Activated CD4-positive, alpha-beta T cell treated with anti-CD3 and anti-CD28 coated beads, Interleukin-2, amount 50 U/mL, for 16 hours (primary cell): ENCODE results near the gene SLC6A13.

ENCODE experiments used
- DNase-seq: peaks from one replicate; pipeline ENCODE4 v3.0.0-alpha.2; 2020

Gene SLC6A13

DNA sequence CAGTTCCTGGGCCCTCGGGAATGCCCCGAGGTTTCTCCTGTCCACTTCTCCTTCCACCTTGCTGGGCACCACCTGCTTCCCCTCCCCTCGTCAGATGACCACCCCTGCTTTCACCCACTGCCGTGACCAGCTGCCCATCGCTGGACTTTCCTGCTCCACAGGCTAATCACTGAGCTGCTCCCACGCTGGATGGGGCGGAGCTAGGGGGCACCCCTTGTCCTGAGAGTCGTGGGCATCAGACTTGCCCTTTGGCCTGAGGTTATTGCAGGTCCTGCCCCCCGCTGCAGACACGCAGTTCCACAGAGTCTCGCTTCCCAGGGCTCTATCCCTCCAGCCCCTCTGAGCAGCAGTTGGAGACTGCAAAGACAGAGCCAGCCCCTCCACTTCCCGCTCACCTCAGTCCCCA lies 49.1 kb downstream of the SLC6A13 start:
- DNase-seq: no peak

DNA sequence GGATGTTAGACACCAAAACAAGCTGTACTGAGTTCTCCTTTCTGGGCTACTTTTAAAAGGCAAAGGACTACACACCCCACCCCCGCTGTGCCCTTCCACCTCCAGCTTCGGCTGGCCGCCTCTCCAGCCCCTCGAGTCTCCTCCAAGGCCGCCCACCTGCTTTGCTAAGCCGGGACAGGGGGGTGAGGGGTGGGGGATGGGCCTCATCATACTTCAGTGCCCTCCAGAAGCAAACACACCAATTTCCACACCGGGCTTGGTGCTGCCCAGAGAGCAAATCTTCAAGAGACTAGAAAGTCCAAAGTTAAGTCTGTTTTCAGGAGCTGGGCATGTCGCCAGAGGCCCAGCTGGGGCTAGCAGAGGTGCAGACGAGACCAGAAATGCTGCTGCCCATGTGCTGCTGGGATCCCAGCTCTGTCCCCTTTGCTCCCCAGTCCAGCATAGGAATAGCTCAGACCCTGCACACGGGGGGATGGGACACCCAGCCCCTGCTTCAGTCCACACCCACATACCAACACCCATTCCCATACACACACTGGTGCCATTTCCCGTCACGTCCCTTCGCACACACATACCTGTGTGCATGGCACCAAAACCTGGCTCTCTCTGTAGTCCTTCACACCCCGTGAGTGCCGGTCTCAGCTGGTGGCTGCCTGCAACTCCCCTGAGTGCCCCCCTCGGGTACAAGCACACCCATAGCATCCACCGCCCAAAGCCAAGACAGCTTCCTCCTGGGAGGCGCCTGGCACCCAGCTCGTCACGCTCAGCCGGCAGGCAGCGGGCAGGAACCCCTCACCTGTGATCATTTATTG lies 49.7 kb downstream of the SLC6A13 start:
- no peak for DNase-seq

DNA sequence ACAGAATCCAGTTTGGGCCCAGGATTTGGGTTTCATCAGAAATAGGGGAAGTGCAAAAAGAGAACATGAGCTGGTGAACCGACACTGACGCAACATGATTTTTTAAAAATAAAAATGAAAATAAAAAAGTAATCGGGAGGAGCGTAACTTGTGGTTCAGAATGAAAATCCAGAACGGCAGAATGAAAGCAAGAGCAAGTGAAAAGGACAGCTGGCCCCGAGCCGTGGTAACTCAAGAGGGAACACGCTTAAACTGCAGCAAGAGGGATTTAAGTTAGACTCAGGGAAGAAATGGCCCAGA lies 50.3 kb downstream of the SLC6A13 start:
- DNase-seq: no peak

DNA sequence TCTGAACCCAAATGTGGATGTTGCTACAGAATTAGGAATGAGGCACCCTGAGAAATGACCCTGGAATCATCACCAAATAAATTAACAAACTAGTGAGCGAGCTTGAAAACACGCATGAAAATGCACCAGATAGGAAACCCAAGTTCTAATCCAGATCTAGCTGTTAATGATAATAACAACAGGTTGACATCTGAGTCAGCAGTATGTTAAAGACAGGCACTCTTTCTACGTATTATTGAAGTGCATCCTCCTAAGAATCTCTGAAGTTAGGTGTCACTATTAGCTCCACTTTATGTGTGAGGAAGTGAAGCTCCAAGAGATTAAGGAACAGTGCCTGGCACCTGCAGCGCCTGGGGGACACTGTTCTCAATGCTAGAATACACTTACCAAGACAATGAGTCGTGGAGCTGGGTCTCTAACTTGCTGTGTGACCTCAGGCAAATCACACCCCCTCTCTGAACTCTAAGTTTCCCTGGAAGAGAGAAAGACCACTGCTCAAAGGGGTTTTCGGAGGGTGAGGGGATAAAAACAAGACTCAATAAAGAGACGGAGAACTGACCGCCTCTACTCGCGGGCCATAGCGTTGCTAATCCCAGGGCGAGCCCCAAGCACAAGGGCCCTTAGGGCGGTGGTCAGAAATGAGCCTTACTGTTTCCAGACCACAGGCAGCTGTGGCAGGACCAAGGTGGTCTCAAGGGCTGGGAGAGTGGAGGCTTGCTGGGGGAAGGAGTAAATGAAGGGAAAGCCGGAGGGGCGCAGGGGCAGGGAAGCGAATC lies 50.8 kb downstream of the SLC6A13 start:
- no peak for DNase-seq

- no peak for DNase-seq
Observed at GRCh38 chr12:211142-211465, 51.5 kb downstream of the SLC6A13 start.

DNA sequence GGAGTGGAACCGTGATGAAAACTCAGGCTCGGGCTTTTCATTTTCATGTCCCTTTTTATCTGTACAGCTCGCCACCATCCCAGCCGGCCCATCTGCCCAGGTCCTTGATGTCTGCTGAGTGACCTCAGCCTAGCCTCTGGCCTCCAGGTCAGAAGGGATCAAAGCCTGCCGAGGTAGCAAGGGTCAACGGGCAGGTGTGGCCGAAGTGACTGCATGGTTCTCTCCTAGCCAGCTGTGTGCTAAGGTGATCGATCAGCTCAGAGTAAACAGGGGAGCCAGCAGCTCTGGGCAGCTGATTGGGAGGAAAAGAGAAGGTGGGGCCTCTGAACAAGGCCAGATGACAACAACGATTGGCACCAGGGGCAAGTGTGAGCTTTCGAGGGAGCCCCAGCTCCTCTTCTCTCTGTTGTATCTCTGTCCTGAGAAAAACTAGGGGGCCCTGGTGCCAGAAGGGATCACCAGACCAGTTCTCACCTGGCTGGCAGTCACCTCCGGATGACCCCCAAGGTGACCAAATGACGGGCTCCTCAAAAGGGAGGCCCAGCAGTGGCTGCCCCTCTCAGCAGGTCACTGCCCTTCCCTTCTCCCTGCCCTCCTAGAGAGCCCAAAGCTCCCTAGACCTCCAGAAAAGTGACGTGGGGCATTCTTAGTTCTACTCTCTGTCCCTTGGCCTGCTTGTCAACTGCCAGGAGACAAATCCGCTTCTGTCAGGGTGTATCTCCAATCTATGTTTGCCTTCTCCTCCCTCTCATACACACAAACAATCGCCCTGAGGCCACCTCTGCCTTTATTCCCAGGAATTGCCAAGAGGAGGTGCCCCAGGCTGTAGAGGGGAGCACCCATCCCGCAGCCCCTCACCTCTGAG lies 52.1 kb downstream of the SLC6A13 start:
- no peak for DNase-seq

- DNase-seq: no peak
Observed at GRCh38 chr12:209851-210250, 52.8 kb downstream of the SLC6A13 start.

- DNase-seq: no peak
Observed at GRCh38 chr12:209246-209645, 53.4 kb downstream of the SLC6A13 start.

DNA sequence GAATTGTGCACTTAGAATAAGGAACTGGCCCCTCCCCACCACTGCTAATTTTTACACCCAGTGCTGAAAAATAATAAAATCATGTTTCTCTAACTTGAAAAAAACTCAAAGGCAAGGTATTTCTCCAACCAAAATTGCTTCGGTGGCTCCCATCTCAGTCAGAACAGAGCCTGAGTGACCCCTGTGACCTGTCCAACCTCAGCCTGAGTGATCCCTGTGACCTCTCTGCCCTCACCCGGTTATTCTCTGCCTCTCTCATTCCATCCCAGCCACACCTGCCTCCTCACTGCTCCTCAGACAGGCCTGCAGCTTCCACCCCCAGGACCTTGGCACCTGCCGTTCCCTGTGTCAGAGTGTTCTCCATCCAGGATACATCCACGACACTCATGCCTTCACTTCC lies 53.8 kb downstream of the SLC6A13 start:
- DNase-seq: no peak

DNA sequence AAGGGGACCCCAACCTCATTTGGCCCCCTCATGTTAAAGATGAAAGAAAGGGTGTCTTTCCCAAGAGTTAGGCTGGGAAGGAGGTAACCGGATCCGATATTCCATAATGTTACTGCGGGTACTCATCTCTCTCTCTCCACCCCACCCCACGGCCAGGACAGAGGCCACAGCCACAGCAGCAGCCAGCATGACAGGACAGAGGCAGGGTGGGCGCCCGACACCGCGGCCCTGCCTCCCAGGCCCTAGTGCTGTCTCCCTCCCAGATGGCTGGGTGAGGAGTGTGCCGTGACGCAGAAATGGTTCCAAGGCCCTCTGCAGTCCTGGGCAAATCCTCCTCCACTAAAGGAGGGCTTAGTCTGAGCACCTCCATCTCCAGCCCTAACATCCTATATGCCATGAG lies 54.8 kb downstream of the SLC6A13 start:
- DNase-seq: no peak

GRCh38 chr12:206746-207440 lies 55.7 kb downstream of the SLC6A13 start:
- DNase-seq: no peak

GRCh38 chr12:205026-205425 lies 57.6 kb downstream of the SLC6A13 start:
- no peak for DNase-seq

DNA sequence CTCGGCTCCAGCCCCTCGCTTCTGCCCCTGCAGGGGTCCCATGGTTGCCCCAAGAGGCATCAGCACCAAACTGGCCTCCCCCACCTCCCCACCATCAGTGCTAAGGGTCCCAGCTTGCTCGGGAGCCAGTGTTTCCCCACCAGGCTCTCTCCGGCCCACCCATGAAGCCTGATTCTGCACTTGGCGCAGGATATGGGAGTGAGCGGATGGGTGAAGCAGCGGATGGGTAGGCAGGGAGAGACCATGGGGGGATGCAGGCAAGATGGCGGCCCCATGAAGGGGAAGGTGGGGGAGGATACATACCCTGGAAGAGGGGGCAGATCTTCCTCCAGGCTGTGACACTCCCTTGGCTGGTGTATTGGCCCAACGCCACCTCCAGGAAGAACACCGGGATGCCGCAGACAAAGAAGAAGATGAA lies 58.4 kb downstream of the SLC6A13 start:
- no peak for DNase-seq

DNA sequence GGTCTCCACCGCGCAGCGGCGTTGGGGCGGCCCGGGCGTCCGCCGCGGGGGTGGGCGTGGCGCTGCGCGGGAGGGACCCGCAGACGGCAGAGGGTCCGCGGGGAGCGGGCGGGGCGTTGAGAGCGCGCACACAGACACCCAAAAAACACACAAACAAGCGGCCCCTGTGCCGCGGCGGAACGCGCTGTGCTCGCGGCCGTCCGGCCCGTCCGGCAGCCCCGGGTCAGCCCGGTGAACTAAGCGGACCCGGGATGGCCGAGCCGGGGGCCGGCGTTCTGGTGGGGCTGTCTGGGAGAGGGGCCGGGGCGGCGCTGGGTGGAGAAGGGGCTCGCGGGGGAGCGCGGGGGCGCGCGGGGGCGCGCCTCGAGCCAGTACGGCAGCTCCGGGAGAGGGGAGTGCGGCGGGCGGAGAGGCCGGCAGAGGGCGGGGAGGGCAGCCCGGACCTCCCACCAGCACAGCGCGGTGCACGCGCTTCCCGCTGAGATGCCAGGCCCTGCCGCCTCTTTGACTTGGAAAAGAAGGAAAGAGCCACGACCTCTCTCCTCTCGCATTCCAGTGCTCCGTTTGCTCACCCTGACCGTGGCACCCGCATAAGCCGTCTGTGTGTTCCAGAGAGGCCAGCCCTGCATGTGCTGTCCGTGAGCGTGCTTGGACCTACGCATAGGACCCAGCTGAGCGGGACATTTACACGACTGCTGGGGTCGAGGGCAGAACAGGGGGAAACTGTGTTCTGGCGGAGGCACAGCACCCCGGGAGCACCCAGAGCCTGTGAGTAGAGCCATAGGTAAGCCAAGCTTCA lies 59.0 kb downstream of the SLC6A13 start:
- no peak for DNase-seq

DNA sequence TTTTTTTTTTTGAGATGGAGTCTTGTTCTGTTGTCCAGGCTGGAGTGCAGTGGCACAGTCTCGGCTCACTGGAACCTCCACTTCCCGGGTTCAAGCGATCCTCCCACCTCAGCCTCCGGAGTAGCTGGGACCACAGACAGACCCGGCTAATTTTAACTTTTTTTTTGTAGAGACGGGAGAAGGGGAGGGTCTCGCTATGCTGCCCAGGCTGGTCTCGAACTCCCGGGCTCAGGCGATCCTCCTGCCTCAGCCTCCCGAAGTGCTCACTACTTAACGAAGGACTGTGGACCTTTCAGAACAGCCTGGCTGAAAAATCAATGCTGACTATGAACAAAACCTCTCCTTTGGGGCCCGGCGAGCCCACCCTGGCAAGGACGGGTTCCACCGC lies 59.6 kb downstream of the SLC6A13 start:
- no peak for DNase-seq

- no peak for DNase-seq
Observed at GRCh38 chr12:202081-202731, 60.4 kb downstream of the SLC6A13 start.

DNA sequence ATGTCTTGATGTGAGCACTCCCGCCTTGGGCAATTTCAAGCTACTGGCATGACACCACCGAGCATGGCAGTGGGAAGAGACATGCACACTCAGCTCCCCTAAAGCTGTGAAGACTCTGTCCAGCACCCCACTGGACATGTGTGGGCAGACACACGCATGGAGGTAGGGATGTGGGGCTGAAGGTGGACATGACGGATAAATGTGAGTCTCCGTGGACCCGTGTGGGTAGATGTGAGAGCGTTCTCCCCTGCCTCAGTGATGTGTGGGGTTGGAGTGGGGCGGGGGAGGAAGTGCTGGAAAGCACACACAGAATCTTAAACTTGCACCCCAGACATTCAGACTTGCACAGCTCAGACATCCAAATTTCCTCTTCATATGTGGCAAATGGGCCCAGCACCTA lies 61.3 kb downstream of the SLC6A13 start:
- no peak for DNase-seq

DNA sequence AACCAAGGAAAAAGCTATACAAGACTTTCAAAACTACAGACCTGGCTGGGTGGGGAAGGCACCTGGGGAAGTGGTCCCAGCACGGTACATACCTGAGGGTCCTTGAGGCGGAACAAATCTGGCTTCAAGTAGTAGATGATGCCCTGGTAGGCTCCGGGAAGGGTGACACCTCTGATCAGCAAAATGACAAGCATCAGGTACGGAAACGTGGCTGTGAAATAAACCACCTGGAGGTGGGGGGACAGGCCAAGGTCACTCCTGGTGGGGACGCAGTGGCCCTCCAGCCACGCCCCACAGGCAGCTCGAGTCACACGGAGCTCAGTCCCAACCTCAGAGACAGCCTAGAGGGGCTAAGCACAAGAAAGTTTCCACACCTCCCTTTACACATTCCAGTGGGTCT lies 63.9 kb downstream of the SLC6A13 start:
- no peak for DNase-seq

DNA sequence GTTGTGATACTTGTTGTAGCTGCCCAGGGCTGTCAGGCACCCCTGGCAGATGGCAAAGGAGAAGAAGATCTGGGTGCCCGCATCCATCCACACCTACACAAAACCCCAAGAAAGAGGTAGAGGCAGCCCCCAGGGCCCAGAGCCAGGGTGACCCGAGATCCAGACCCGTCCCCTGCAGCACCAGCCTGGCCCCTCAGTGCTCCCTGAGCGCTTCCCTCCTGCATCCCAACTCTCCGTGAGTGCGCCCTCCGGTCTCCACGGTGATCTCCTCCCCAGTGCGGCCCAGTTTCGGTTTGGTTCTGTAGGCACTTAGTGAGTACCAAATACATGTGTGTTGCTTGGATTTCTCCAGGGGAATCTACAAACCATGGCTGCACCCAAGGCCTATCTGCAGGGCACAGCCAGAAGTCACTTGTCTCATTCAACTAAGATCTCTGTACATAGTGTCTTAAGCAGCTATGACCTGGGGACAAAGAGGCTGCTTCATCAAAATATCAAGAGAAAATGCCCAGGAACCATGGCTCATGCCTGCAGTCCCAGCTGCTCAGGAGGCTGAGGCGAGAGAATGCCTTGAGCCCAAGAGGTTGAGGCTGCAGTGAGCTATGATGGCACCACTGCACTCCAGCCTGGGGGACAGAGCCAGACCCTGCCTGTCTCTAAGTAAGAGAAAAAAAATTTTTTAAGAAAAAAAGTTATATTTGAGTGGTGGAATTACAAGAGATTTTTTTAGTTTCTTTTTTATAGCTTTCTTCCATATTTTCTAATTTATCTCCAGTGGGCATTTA lies 64.5 kb downstream of the SLC6A13 start:
- DNase-seq: no peak

- DNase-seq: no peak
Observed at GRCh38 chr12:197347-197746, 65.3 kb downstream of the SLC6A13 start.

DNA sequence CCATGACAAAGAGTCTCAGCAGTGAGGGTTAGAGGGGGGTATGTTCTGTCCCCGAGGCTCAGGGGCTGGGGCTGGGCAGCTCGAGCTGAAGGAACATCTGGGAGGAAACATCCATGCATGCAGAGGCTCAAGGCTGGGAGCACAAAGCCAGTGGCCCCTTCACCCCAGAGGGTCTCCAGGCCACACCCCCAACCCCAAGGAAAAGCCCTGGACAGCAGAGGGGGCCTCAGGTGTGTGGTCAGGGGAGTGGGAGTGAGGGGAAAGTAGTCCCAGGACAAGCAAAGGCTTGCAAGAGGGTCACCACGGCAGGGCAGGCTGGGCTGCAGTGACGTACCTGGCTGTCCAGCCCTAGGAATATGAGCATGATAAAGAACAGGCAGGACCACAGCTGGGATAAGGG lies 66.2 kb downstream of the SLC6A13 start:
- DNase-seq: no peak
